ENCODE data around the gene NAMPT.

NAMPT gene

DNA sequence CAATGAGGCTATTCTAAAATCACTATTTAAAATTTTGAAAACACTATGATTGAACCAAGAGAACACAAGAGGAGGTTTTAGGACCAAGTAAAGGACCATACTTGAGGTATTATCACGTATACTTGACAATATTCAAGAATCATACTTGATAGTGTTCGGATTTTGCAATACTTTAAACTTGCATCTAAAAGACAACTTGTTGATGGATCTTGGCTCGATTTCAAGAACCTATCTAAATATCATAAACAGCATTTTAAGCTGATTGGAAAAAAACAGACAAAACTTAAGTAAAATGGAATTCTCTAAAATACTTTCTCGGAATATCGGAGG lies 1.3 kb downstream of the NAMPT start:
- Histone ChIP-seq H3K4me2 (ENCODE audit: low read length) (peak overlapping the region; percentile 76), H3K36me3 (ENCODE audit: control insufficient read depth, low read length) (peaks cover 19% of the 10 kb centered on the region), H3K4me3 (ENCODE audit: low read length) (peak overlapping the region; percentile 79), H3K27me3 (ENCODE audit: control insufficient read depth, low read length) (no peaks in the 10 kb centered on the region), H3K9me3 (ENCODE audit: control insufficient read depth, insufficient read depth, low read length) (no peaks in the 10 kb centered on the region), H3K79me2 (ENCODE audit: control insufficient read depth, low read length) (peaks cover 58% of the 10 kb centered on the region), H3K4me1 (ENCODE audit: control insufficient read depth, low read length) (peaks cover 42% of the 10 kb centered on the region), H3K27ac (ENCODE audit: low read depth, low read length) (no peak overlapping the region), H4K20me1 (ENCODE audit: control insufficient read depth, insufficient read depth, low read depth, low read length) (peaks cover 22% of the 10 kb centered on the region), H3F3A (ENCODE audit: control insufficient read depth, insufficient read depth) (no peaks in the 10 kb centered on the region), H3K9me2 (replicated peaks; ENCODE audit: control insufficient read depth, low read length) (no peaks in the 10 kb centered on the region)
- TF ChIP-seq EZH2phosphoT487 (IDR thresholded peaks at IDR 0.05; ENCODE audit: borderline replicate concordance, low read length): no peak
- TF ChIP-seq, protein P1, sequence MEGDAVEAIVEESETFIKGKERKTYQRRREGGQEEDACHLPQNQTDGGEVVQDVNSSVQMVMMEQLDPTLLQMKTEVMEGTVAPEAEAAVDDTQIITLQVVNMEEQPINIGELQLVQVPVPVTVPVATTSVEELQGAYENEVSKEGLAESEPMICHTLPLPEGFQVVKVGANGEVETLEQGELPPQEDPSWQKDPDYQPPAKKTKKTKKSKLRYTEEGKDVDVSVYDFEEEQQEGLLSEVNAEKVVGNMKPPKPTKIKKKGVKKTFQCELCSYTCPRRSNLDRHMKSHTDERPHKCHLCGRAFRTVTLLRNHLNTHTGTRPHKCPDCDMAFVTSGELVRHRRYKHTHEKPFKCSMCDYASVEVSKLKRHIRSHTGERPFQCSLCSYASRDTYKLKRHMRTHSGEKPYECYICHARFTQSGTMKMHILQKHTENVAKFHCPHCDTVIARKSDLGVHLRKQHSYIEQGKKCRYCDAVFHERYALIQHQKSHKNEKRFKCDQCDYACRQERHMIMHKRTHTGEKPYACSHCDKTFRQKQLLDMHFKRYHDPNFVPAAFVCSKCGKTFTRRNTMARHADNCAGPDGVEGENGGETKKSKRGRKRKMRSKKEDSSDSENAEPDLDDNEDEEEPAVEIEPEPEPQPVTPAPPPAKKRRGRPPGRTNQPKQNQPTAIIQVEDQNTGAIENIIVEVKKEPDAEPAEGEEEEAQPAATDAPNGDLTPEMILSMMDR (IDR thresholded peaks at IDR 0.05; ENCODE audit: low read depth, low read length, poor library complexity, severe bottlenecking): no peak

DNA sequence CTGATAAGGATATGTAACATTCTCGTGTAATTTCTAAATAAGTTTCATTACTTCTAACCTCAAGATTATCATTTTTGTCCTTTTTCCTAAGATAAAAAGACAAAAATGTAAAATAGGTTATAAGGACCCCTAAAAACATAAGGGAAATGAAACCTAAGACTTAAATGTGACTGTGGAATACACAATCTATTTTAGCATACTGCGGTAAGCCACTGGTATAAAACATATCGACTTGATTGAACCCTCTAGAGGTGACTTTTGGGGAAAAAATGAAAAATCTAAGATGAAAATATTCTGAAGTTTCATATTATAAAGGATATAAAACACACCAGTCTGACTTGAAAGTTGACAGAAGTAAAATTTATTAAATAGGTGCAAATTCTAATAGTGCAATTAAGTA lies 1.9 kb downstream of the NAMPT start:
- Histone ChIP-seq H3K9me2 (replicated peaks; ENCODE audit: control insufficient read depth, low read length) (no peaks in the 10 kb centered on the region), H4K20me1 (ENCODE audit: control insufficient read depth, insufficient read depth, low read depth, low read length) (peaks cover 23% of the 10 kb centered on the region), H3K27ac (ENCODE audit: low read depth, low read length) (no peak overlapping the region), H3K27me3 (ENCODE audit: control insufficient read depth, low read length) (no peaks in the 10 kb centered on the region), H3K79me2 (ENCODE audit: control insufficient read depth, low read length) (peaks cover 64% of the 10 kb centered on the region), H3K4me3 (ENCODE audit: low read length) (peak overlapping the region; percentile 79), H3F3A (ENCODE audit: control insufficient read depth, insufficient read depth) (no peaks in the 10 kb centered on the region), H3K36me3 (ENCODE audit: control insufficient read depth, low read length) (peaks cover 25% of the 10 kb centered on the region), H3K4me2 (ENCODE audit: low read length) (peak overlapping the region; percentile 76), H3K9me3 (ENCODE audit: control insufficient read depth, insufficient read depth, low read length) (no peaks in the 10 kb centered on the region), H3K4me1 (ENCODE audit: control insufficient read depth, low read length) (peaks cover 42% of the 10 kb centered on the region)
- no peak for TF ChIP-seq EZH2phosphoT487 (IDR thresholded peaks at IDR 0.05; ENCODE audit: borderline replicate concordance, low read length)
- TF ChIP-seq, protein P1 (IDR thresholded peaks at IDR 0.05; ENCODE audit: low read depth, low read length, poor library complexity, severe bottlenecking): no peak

DNA sequence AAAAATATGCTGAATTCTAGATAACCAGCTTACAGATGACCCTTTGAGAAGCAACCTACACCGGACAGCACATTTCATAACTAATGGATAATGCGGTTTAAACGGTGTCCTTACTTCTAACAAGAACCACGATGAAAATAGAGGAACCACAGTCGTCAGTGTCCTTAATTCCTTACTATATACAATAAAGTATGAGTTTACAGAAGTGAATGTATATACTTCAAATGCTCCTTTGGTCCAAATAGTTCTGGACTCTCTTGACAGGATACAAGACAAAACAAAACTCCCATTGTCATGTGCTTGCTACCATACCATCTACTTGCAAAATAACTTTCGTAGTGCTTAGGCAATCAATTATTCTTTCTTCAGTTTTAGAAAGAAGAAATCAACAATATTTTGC lies 2.4 kb downstream of the NAMPT start:
- Histone ChIP-seq H3K4me2 (ENCODE audit: low read length) (peak overlapping the region; percentile 76), H3K4me3 (ENCODE audit: low read length) (peak overlapping the region; percentile 79), H3K79me2 (ENCODE audit: control insufficient read depth, low read length) (peaks cover 69% of the 10 kb centered on the region), H3F3A (ENCODE audit: control insufficient read depth, insufficient read depth) (no peaks in the 10 kb centered on the region), H3K27ac (ENCODE audit: low read depth, low read length) (no peak overlapping the region), H3K27me3 (ENCODE audit: control insufficient read depth, low read length) (no peaks in the 10 kb centered on the region), H3K9me3 (ENCODE audit: control insufficient read depth, insufficient read depth, low read length) (no peaks in the 10 kb centered on the region), H3K36me3 (ENCODE audit: control insufficient read depth, low read length) (peaks cover 30% of the 10 kb centered on the region), H4K20me1 (ENCODE audit: control insufficient read depth, insufficient read depth, low read depth, low read length) (peaks cover 23% of the 10 kb centered on the region), H3K4me1 (ENCODE audit: control insufficient read depth, low read length) (peaks cover 42% of the 10 kb centered on the region), H3K9me2 (replicated peaks; ENCODE audit: control insufficient read depth, low read length) (no peaks in the 10 kb centered on the region)
- TF ChIP-seq, protein P1 (IDR thresholded peaks at IDR 0.05; ENCODE audit: low read depth, low read length, poor library complexity, severe bottlenecking): no peak
- TF ChIP-seq EZH2phosphoT487 (IDR thresholded peaks at IDR 0.05; ENCODE audit: borderline replicate concordance, low read length): no peak
